NCI-H1417 (cell line): ENCODE measurements around the gene FSIP2.

Experiments used
- DNase-seq, 3 experiments: peaks; one replicate each; lab custom pipeline; 2025; lab: John Stamatoyannopoulos, UW

Gene FSIP2, protein sequence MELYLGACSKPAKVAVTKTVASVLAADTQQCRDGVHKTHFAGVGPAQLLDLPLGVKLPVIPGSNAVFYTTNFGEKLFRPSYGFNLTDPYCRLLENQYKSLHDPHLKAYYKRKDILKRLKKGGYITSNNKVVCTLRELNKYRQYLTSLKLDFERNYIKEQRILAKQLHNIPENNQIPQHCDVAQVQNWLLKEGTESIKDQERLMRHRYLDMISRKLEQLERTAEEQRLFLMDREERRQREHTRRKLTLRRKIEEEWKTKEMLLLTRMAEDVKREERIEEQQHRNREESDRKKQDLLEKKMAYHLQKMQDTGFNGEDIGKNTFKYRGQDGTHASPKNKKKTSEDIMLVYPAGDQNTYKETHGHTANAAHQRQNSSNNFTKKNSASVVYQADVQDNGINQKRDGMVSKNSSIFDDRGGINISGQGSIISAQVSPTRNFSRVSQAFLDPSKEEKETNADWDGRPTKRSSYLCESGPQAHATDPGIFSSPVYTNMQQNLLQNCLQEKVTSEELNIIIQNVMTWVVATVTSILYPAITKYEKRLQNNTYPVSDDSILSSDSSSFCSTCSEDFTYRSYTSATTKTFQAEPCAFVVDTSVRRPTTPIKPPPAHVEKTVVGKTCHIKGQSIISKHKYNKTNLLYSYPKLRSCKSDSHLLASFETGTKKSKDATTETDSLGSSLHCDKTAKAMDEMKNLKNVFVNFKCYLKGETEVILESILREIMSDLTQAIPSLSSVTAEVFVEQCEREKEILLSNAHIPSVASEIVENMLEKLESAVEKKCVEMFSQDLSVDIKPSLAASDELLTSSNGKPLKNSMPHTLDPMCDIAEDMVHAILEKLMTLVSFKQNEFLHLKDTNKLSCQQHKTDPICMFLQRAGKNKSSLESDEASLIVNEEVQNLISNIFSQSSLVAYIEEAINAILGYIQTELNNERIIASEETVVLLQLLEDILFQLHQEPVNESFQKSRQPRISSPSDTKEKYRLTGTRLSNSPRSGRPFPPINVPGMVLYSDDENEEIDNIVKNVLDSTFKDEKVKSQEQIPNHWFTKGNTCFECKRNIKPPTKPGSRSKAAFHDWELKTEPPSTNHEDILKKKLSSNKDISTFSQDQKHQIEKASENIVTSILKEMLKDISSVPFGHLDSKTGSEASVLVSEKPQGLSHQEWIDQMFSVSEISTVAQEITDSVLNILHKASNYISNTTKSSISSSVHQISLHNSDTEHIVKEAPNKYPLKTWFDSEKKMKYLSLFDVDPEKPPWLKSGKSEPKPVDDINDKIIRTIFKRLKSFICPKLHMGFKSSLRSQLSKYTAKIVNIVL (N-terminal part only)

DNA sequence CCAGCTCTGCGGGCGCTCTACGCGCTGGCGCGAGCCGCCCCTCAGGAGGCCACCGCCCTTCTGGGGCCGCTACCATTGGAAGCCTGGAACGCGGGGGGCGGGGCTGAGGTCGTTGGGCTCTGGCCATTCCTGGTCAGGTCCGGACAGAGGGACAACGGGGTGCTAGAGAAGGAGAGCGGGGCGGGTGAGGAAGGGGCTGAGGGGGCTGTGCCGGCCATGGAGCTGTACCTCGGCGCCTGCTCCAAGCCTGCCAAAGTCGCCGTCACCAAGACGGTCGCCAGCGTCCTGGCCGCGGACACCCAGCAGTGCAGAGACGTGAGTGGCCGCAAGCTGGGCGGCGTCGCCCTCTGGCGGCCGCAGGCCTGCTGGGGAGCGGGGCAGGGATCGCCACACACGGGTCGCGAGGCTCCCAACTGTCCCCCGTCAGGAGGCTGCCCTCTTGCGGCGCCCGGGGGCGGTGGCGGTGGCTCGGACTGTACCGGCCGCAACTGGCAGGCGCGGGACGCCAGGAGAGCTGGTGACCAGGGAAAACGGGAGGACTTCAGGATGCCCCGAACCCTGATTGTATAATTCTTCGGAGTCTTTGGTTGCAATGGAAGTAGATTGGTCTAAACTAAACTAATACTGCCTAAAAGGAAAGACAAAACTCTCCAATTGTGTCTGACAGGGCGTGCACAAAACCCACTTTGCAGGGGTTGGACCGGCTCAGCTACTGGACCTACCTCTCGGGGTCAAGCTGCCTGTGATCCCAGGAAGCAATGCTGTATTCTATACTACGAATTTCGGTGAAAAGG lies at the start of gene FSIP2:
TSS of gene FSIP2 (plus strand) at position 126 of the 794 bp plus-strand sequence. CDS start at position 217, 91 bp downstream.
- no peak for DNase-seq

- no peak for DNase-seq
Observed at GRCh38 chr2:185689906-185690539, 48.6 kb upstream of the FSIP2 start.

DNA sequence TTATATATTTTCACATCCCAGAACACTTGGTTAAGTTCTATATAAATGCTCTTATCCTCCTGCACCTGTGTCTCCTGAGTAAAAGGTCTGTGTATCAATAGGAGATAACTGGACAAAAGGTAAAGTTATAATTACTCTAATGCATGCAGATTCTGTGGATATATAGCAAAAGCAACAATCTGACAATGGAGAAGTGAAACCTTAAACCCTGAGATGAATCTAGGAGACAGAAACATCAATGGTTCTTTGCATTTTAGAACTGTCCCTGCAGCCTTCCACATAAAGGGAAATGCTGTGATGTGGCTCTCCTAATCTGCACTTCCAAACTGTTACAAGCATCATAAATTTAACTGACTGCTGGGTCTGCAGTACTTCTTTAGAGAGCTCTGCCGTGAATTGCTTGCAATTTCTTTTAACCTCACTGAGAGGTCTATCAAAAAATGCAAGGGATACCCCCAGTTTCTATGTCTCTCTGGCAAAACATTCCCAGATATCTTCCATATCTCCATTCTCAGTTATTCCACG lies 42.8 kb upstream of the FSIP2 start:
- DNase-seq = no peak

DNA sequence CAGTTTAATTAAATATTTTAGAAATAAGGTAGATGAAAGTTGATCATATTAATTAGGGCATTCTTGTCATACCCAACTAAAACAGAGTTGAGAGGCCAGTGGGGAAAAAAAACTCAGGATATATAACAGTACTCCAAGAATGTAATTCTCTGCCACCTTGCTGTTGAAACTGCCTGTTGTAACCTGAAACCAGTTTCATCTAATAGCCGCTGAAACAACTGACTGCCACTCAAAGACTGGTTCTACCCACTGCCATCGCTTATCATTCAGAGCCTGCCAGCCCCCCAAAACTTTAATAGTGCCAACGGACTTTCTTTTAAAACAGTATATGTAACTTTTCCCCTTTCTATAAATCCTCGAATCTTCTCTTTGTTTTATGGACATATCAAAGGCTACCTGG lies 37.7 kb upstream of the FSIP2 start:
- no peak for DNase-seq

DNA sequence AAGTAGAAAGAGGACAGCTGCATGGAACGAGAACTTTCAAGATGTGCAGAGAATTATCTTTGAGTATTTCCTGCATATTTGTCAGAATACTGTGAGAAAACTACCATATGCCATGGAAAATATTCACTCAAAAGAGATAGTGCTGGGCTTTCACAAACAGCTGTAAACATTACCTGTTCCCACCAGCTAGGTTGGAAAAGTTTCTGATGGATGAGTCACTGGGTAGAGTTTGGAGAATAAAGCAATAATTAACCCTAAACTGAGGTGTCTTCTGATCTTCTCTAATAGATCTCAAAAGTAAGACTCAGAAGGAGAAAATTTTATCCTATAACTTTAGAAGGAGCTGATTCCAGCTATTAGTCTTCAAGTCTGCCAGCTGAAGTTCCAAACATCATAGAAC lies 3.9 kb upstream of the FSIP2 start:
- no peak for DNase-seq

DNA sequence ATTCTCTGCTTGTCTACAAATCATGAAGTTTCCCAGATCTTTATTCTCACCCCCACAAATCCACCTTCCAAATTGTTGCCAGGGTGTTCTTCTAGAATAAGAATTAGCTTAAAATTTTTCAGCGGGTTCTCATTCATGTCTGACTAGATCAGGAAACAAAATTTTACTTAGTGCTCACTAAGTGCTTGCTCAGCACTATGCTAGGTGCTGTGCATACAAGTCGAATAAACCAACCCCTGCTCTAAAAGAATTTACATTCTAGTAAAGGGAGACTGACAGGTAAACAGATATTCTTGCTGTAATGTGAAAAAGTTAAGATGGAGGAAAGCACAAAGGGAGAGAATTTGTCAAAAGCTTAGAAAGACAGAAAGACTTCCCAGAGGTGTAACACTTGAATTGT lies 2.4 kb upstream of the FSIP2 start:
- no peak for DNase-seq

DNA sequence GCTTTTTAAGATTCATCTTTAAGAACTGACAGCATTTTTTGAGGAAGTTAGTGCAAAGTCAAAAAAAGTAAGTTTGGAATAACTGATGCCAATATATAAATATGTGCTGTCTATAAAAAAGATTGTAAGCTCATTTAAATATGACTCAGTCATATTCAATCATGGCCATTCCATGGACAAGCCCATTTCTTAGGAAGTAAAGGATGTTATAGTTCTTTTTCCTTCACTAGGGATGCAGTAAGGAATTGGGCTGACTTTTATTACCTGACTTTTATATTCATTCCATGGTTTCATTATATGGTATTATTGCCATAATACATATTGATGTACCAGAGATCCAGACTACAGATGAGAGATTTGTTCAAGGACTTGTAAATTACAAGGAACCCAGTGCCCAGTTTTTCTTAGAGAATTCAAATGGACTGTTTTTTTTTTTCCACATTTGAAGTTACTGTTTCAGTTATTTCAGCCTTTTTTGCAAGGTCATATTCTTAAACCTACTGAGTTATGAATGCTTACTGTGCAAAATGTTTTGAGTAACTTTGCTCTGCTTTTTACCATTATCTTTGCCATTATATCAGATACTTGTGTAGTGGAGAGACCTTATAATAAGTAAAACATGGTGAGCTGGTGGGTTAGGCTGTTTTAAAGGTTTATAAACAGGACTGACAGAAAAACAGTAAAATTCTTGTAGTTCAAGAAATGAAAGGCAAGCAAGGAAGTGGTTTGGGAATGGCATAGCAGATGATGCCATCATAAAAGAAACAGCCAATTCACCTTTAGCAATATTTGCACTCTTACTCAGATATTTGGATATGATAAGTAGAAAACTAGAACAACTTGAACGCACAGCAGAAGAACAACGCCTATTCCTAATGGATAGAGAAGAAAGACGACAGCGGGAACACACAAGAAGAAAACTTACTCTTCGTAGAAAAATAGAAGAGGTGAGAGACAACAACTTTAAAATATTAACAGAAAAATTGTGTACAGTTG lies 7.6 kb downstream of the FSIP2 start:
- DNase-seq = no peak

- DNase-seq = no peak
Observed at GRCh38 chr2:185757356-185757755, 18.8 kb downstream of the FSIP2 start.

GRCh38 chr2:185771396-185771795 lies 32.8 kb downstream of the FSIP2 start:
- DNase-seq = no peak

GRCh38 chr2:185780890-185781289 lies 42.3 kb downstream of the FSIP2 start:
- no peak for DNase-seq

- DNase-seq = no peak
Observed at GRCh38 chr2:185782223-185782769, 43.7 kb downstream of the FSIP2 start.

DNA sequence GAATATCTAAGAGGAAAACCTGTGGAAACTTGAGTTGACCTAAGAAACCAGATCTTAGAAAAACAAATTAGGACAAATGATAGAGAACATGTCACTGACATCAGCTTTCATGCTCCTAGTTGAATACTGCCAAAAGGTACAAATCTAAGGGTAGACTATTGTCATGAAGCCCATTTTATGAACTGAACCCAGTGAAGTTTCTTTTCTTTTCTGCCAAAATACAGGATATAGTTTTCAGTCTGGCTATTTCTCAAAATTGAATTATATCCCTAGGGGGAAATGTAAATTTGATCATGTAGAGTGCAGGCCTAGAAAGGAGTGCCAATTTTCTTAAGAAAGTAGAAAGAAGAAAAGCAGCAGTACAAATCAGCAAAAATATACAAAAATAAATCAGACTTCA lies 46.6 kb downstream of the FSIP2 start:
- DNase-seq = no peak

DNA sequence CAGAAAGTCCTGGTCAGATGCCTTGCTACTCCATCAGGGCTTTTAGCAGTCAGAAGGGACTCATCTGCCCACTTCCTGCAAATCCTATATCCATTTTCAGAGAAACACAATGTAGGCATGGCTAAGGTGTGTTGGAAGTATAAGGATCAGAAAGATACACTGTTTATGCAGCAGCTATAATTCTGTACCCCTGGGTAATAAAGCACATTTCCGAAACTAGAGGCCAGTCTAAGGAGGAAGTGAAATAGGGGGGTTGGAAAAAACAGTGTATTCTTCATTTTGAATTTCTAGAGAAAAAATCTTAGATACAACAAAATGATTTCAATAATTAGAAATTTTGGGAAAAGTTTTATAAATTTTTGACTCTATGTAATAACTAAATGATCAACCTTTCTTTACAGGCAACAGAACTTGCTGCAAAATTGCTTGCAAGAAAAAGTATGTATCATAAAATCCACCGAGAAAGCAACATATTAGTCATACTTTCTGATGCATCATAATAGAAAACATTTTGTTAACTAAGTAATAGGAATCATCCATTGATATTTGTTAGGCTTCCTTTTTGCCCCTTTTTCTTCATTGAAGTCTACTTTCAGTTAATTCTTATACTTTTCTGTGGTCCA lies 47.4 kb downstream of the FSIP2 start:
- no peak for DNase-seq

- no peak for DNase-seq
Observed at GRCh38 chr2:185787227-185788145, 48.9 kb downstream of the FSIP2 start.

DNA sequence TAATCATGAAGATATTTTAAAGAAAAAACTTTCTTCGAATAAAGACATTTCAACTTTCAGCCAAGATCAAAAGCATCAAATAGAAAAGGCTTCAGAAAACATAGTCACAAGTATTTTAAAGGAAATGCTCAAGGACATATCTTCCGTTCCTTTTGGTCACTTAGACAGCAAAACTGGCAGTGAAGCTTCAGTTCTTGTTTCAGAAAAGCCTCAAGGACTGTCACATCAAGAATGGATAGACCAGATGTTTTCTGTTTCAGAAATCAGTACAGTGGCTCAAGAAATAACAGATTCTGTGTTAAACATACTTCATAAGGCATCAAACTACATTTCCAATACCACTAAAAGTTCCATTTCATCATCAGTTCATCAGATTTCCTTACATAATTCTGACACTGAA lies 51.8 kb downstream of the FSIP2 start:
- no peak for DNase-seq

- DNase-seq = no peak
Observed at GRCh38 chr2:185793532-185794345, 55.1 kb downstream of the FSIP2 start.

- DNase-seq = no peak
Observed at GRCh38 chr2:185796758-185797157, 58.2 kb downstream of the FSIP2 start.
